Measurements from ENCODE around the gene ADGRV1.
"Not testable (repeated sequence)": the region's sequence is repeated elsewhere in the genome, so short reads cannot be mapped to it uniquely, and the experiment has no call there.

Gene ADGRV1

DNA sequence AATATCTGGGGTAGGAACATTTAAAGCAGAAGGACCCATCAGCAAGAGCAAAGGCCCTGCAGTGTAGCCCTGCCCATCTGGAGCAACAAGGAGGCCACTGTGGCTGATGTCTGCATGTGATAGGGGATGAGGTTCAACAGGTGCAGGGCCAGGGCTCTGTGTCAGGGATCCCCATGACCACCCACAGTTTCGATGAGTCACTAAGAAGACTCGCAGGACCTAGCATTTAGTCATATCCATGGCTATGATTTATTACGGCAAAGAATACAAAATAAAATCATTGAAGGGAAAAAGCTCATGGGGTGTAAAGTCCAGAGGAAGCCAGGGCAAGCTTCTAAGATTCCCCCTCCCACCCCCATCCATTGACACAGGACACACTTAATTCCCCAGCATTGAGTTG is 188.6 kb downstream of the ADGRV1 start:
- DNase-seq = no peak

DNA sequence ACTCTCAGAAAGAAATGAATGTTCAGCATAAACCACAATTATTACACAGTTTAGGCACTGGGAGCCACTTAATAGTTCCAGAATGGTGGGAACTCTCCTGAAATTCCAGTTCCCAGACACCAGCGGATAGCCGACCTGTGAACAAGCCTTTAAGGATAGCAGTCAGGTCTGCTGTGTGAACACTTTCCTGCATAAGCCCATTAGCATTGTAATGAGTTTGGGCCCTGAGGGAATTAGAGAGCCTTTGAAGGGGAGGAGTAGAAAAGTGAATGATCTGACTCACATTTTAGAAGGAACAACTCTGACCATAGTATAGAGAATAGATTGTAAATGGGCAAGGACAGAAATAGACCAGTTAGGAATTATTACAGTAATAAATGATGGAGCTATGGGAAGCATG is 189.1 kb downstream of the ADGRV1 start:
- DNase-seq = no peak

GRCh38 chr5:90759119-90759518 is 200.5 kb downstream of the ADGRV1 start:
- no peak for DNase-seq

DNA sequence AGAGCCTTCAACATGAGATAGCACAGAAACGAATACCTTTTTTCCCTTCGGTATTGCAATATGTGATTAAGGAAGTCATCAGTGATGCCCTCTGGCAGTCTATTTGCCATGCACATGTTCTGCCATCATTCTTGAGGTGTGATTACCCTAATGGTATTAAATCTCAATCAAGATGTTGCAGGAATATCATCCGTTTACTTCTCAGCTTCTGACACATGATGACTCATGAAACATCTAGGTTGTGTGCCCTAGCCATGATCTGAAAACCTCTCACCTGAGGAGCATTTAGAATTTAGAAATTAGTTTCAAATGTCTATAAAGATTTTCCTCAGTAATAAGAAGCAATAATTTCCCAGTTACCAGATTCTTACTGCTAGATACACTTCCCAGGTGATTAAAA is 209.1 kb downstream of the ADGRV1 start:
- no peak for DNase-seq

- not testable (repeated sequence) for DNase-seq
Measured at GRCh38 chr5:90770006-90770541, 211.5 kb downstream of the ADGRV1 start.

- no peak for DNase-seq
Measured at GRCh38 chr5:90777959-90778358, 219.4 kb downstream of the ADGRV1 start.

DNA sequence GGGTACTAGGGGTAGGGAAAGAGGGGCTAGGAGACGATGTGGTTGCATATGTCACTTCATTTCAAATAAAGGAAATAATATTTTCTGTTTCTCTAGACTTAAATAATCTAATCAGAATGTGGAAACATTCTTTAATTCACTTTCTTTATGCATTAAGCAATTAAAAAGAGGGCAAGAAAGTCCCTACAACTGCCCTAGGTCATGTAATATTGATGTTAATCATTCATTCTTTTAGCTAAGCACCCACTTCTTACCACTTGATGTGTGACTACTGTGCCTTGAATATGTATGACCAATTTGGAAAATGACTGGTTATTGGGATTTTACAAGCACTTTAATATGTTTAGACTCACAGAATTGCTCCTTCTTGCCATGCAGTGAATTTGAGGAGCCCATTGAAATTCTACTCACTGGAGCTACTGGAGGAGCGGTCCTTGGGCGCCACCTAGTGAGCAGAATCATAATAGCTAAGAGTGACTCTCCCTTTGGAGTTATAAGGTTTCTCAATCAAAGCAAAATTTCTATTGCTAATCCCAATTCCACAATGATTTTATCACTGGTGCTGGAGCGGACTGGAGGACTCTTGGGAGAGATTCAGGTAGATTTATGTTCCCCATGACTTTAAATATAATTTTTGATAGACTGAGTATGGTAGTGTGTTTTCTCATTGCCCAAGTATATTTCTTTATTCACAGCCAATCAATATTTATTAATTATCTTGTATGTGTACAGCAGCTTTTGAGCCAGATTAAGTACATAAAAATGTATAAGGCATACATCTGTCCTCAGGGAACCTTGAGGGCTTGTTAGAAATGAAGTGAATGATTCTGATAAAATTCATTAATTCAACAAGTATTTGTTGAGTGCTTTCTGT is 225.1 kb downstream of the ADGRV1 start:
- peak; percentile 83 for DNase-seq

- DNase-seq = no peak
Measured at GRCh38 chr5:90786756-90787155, 228.2 kb downstream of the ADGRV1 start.

- DNase-seq = no peak
Measured at GRCh38 chr5:90792725-90793124, 234.1 kb downstream of the ADGRV1 start.

DNA sequence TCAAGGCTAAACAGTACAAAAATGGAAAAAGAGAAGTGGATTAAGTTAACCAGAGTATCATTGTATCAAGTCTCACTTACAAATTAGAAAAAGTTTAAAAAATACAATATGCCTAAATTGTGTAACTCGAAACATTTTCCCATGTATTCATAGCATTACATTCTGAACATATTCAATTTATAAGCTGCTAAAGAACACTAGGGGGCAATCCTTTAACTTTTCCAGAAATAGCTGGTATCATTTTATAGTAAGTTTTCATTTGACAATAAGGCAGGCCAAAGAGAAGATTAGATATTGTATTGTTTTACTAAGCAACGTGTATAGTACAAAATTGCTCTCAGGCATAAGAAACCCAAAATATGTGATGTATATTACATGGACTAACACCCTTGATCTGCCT is 234.6 kb downstream of the ADGRV1 start:
- DNase-seq = no peak

DNA sequence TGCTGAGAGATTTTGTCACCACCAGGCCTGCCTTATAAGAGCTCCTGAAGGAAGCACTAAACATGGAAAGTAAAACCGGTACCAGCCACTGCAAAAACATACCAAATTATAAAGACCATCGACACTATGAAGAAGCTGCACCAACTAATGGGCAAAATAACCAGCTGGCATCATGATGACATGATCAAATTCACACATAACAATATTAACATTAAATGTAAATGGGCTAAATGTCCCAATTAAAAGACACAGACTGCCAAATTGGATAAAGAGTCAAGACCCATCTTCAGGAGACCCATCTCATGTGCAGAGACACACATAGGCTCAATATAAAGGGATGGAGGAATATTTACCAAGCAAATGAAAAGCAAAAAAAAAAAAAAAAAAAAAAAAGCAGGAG is 238.3 kb downstream of the ADGRV1 start:
- DNase-seq = not testable (repeated sequence)

GRCh38 chr5:90800082-90800481 is 241.5 kb downstream of the ADGRV1 start:
- not testable (repeated sequence) for DNase-seq

- not testable (repeated sequence) for DNase-seq
Measured at GRCh38 chr5:90800515-90800914, 241.9 kb downstream of the ADGRV1 start.

- DNase-seq = no peak
Measured at GRCh38 chr5:90802474-90803317, 244.1 kb downstream of the ADGRV1 start.

DNA sequence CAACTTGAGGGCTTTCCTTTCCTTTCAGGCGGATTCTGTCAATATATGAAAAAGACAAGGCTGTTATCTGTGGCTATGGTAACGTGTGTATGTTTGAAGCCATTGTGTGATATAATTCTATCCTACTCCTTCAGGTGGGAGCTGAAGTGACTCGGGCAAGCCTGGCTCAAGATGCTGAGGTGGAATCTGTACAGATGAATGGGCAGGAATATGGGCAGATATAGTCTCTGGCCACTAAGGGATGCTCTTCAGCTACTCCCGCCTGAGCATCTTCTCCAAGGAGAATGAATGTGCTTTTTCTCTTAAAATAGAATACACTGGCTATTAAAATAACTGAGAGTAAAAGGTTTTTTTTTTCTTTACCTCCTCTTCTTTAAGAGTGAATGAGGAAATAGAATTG is 244.8 kb downstream of the ADGRV1 start:
- no peak for DNase-seq

GRCh38 chr5:90803876-90804275 is 245.3 kb downstream of the ADGRV1 start:
- no peak for DNase-seq

- DNase-seq = no peak
Measured at GRCh38 chr5:90807496-90807895, 248.9 kb downstream of the ADGRV1 start.

DNA sequence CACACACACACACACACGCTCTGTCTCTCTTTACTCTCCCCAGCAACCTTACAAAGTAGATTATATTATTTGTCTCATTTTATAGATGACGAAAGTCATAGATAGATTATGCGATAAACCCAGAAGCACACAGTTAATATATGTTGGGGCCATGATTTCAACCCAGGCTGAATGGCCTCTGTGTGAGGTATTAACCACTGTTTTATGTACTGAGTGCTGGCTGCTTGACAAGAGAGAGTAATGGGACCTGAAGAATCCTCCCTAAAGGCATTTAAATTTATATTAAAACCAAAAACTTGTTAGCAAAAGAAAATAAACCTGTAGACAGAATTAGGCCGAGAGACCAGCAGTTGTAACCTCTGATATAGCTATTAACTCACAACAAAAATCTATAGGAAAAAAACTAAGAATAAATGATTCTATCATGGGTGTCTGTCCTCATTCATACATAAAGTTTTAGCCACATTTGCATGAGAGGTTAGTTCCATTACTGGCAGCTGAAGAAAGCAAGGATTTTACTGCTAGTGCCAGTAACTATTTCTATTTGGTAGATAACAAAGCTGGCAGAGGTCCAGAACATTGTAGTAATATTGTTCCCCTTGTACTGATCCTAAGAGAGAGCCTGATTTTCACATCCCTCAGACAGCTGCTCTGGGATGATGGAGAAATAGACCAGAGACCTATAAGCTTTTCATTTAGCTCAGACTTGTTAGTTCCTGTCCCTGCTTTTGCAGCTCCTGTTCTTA is 250.9 kb downstream of the ADGRV1 start:
- no peak for DNase-seq

DNA sequence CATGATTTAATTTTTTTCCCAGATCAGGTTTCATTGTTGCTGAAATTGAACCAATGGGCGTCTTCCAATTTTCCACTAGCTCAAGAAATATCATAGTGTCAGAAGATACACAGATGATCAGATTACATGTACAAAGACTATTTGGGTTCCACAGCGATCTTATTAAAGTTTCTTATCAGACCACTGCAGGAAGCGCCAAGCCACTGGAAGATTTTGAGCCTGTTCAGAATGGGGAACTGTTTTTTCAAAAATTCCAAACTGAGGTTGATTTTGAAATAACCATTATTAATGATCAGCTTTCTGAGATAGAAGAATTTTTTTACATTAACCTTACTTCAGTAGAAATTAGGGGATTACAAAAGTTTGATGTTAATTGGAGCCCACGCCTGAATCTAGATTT is 251.6 kb downstream of the ADGRV1 start:
- no peak for DNase-seq

DNA sequence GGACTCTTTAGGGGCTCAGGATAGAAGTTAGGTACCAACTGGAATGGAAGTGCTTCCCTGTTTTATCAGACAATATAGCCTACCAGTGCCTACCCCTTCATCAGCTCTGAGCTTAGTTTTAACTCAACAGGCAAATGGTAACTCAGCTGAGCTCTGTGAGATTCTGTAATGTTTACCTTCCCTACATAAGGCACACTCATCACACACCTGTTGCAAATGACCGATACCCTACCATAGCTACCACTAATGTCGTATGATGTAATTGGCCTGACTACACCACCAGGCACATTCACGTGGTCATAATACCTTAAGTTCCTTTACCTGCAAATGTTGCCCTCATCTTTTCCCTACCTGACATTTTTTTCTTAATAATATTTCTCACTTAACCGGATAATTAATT is 254.8 kb downstream of the ADGRV1 start:
- DNase-seq = no peak

DNA sequence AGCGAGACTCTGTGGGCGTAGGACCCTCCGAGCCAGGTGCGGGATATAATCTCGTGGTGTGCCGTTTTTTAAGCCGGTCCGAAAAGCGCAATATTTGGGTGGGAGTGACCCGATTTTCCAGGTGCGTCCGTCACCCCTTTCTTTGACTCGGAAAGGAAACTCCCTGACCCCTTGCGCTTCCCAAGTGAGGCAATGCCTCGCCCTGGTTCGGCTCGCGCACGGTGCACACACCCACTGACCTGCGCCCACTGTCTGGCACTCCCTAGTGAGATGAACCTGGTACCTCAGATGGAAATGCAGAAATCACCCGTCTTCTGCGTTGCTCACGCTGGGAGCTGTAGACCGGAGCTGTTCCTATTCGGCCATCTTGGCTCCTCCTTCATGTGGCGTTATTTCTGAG is 263.5 kb downstream of the ADGRV1 start:
- DNase-seq = not testable (repeated sequence)

DNA sequence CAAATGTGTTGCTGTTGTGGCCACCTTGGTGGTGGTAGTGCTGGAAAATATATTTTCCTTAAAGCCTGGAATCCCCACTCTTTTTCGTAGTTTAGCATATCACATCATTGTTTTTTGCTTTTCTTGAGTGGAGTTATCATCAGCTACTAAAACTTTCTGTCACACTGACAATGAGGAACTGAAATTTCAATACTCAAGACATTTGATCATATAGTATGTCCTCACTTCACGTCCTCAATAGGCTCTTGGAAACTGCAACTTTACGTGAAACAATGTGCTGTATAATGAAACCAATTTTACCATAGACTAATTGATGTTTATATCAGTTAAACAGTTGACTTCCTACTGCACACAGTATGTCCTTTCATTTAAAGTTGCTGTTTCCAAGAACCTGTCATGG is 265.8 kb downstream of the ADGRV1 start:
- no peak for DNase-seq

DNA sequence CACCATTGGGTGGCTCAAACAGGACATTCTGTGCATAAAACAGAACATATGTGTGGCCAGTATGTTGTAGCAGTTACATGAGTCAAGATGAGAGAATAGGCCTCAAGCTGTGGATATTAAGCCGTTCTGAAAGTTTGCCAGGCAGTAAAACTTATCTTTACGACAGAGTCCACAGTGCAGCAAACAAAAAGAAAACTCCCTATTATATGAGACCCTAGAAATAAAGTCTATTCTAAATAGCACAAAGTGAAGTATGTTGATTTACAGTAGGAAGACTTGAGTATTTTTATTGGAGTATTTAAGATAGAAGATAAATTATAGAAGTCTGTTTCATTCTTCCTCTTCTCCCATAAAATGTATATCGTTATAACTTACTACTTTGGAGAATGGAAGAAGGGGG is 271.5 kb downstream of the ADGRV1 start:
- DNase-seq = no peak

Measured in activated effector memory CD4-positive, alpha-beta T cell treated with anti-CD3 and anti-CD28 coated beads, Interleukin-2, amount 50 U/mL, for 16 hours (primary cell).